Colonic mucosa (tissue), 4 donors: ENCODE measurements around the gene BICD1. TPM values are rescaled to one million over a fixed set of nuclear protein-coding genes. Genes with fewer than 3 reads are reported as not detected.

Source experiments
- DNase-seq: peaks from one replicate; pipeline ENCODE4 v3.0.0-alpha.2; 2020
- H3K27ac ChIP-seq: fragments of 200-600 bp; one replicate; pipeline ENCODE4 v1.8.0; 2021
- H3K27me3 ChIP-seq: fragments of 200-600 bp; one replicate; pipeline ENCODE4 v1.8.0; 2021
- H3K36me3 ChIP-seq: fragments of 200-600 bp; one replicate; pipeline ENCODE4 v1.8.0; 2021
- H3K4me1 ChIP-seq: fragments of 200-600 bp; one replicate; pipeline ENCODE4 v1.8.0; 2021; ENCODE audit warnings: mild to moderate bottlenecking
- H3K4me3 ChIP-seq: fragments of 200-600 bp; one replicate; pipeline ENCODE4 v1.8.0; 2021
- H3K9ac ChIP-seq, 2 donors: one replicate each; pipeline ENCODE4 v1.7.0; 2013; ENCODE audit warnings: control low read depth in 2 of 2, low read depth in 2 of 2, low read length in 2 of 2
- H3K9me3 ChIP-seq: fragments of 200-600 bp; one replicate; pipeline ENCODE4 v1.8.0; 2021
- CTCF ChIP-seq: fragments of 200-600 bp; IDR thresholded peaks from one replicate; pipeline ENCODE4 v1.8.0; 2022; ENCODE audit warnings: antibody characterized with exemption, mild to moderate bottlenecking
- intact Hi-C: fragments of 100-400 bp; cut with DNase I; formaldehyde crosslinking; loops from one replicate; pipeline ENCODE4 v1.14.1; 2022
- total RNA-seq, 2 donors: library from RNA; stranded (reverse); fragmentation: NEBNext Ultra II Directional in 1 of 2; extraction: Animal tissue kit (Norgen Biotek cat#: 25700) in 1 of 2; gene quantifications; one replicate each; pipeline ENCODE4 v1.2.1, GENCODE V29; 2021
- donor health status: healthy.
- donor health status: DM: no; HTN: no; CAD: no.
- donor health status: DM: no; HTN: no; CAD: no.

The BICD1 gene
- total RNA-seq, 2 donors from 2014 or later = 4.2 to 5.8 TPM

GRCh38 chr12:32100361-32100760 lies 6.3 kb upstream of the BICD1 start:
- Histone ChIP-seq H3K9ac (no peak overlapping the region), H3K4me3 (no peak overlapping the region), H3K4me1 (no peaks in the 10 kb centered on the region), H3K27me3 (no peaks in the 10 kb centered on the region), H3K36me3 (no peaks in the 10 kb centered on the region), H3K27ac (no peak overlapping the region), H3K9me3 (no peaks in the 10 kb centered on the region)
- TF ChIP-seq CTCF = no peak
- no peak for DNase-seq
- intact Hi-C loops = loop anchor here (5.0 kb wide), 1 partner anchor 33 kb away; no protein-coding TSS in a partner anchor

- no peak overlapping the region for H3K9ac ChIP-seq
- intact Hi-C loops = loop anchor here (5.0 kb wide), 1 partner anchor 34 kb away; no protein-coding TSS in a partner anchor
- no peak for DNase-seq
- no peaks in the 10 kb centered on the region for H3K27me3 ChIP-seq
- no peak overlapping the region for H3K27ac ChIP-seq
- no peak overlapping the region for H3K4me3 ChIP-seq
- H3K36me3 ChIP-seq = no peaks in the 10 kb centered on the region
- H3K9me3 ChIP-seq = no peaks in the 10 kb centered on the region
- no peaks in the 10 kb centered on the region for H3K4me1 ChIP-seq
- TF ChIP-seq CTCF = no peak
These were observed 5.8 kb upstream of the BICD1 start for GRCh38 chr12:32100888-32101287.

GRCh38 chr12:32102234-32102633 lies 4.4 kb upstream of the BICD1 start:
- Histone ChIP-seq H3K9me3 (no peaks in the 10 kb centered on the region), H3K9ac (no peak overlapping the region), H3K36me3 (no peaks in the 10 kb centered on the region), H3K4me1 (no peaks in the 10 kb centered on the region), H3K27me3 (no peaks in the 10 kb centered on the region), H3K27ac (no peak overlapping the region), H3K4me3 (no peak overlapping the region)
- DNase-seq = no peak
- intact Hi-C loops = loop anchor here (5.0 kb wide), 1 partner anchor 35 kb away; no protein-coding TSS in a partner anchor
- no peak for TF ChIP-seq CTCF

GRCh38 chr12:32104572-32105355 lies 1.9 kb upstream of the BICD1 start:
- intact Hi-C loops = loop anchor here (5.0 kb wide), 1 partner anchor 37 kb away; no protein-coding TSS in a partner anchor

GRCh38 chr12:32105986-32106516 lies 596 bp upstream of the BICD1 start:
- H3K36me3 ChIP-seq = no peaks in the 10 kb centered on the region
- H3K9me3 ChIP-seq = no peaks in the 10 kb centered on the region
- no peak for DNase-seq
- H3K4me3 ChIP-seq = peak overlapping the region; percentile 98
- peak overlapping the region; percentile 74 for H3K27ac ChIP-seq
- H3K4me1 ChIP-seq = no peaks in the 10 kb centered on the region
- H3K27me3 ChIP-seq = no peaks in the 10 kb centered on the region
- H3K9ac ChIP-seq = peak overlapping the region; percentile 40 to 53
- intact Hi-C loops = no loop called here
- no peak for TF ChIP-seq CTCF

More at GRCh38 chr12:32104572-32105355, 1.9 kb upstream of the BICD1 start:
- no peak overlapping the region for H3K4me3 ChIP-seq
- no peaks in the 10 kb centered on the region for H3K9me3 ChIP-seq
- no peaks in the 10 kb centered on the region for H3K36me3 ChIP-seq
- no peak overlapping the region for H3K9ac ChIP-seq
- H3K27ac ChIP-seq = no peak overlapping the region
- DNase-seq = no peak
- no peak for TF ChIP-seq CTCF
- H3K27me3 ChIP-seq = no peaks in the 10 kb centered on the region
- no peaks in the 10 kb centered on the region for H3K4me1 ChIP-seq
